Upper lobe of left lung (tissue), 4 donors: ENCODE measurements around the gene MGAT4B.

Source experiments
- POLR2A ChIP-seq, 4 donors: fragments of 450-650 bp; IDR thresholded peaks; one replicate each; pipeline ENCODE4 v1.5.1; 2016 to 2017; ENCODE audit warnings: antibody characterized with exemption in 4 of 4, mild to moderate bottlenecking in 2 of 4
- TF ChIP-seq, protein P1 (sequence below), 6 experiments: fragments of 450-650 bp in 4 of 6; fragments of 200-600 bp in 2 of 6; sonication (generic) in 2 of 6; IDR thresholded peaks; one replicate each; pipeline ENCODE4 v1.5.1; 2016 to 2019; ENCODE audit warnings: antibody characterized with exemption in 6 of 6

DNA sequence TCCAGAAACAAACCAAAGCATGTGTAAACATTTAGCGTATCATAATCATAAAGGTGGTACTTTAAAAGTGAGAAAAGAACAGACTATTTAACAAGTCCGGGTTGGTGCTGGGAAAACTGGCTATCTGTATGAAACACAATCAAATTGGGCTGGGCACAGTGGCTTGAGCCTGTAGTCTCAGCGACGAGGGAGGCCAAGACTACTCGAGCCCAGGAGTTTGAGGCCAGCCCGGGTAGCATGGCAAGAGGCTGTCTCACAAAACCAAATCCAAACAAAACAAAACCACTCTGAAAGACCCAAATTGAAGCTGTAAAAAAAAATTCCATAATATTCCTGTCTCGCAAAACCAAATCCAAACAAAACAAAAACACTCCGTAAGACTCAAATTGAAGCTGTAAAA lies 47.7 kb upstream of the MGAT4B start:
- TF ChIP-seq, protein P1, sequence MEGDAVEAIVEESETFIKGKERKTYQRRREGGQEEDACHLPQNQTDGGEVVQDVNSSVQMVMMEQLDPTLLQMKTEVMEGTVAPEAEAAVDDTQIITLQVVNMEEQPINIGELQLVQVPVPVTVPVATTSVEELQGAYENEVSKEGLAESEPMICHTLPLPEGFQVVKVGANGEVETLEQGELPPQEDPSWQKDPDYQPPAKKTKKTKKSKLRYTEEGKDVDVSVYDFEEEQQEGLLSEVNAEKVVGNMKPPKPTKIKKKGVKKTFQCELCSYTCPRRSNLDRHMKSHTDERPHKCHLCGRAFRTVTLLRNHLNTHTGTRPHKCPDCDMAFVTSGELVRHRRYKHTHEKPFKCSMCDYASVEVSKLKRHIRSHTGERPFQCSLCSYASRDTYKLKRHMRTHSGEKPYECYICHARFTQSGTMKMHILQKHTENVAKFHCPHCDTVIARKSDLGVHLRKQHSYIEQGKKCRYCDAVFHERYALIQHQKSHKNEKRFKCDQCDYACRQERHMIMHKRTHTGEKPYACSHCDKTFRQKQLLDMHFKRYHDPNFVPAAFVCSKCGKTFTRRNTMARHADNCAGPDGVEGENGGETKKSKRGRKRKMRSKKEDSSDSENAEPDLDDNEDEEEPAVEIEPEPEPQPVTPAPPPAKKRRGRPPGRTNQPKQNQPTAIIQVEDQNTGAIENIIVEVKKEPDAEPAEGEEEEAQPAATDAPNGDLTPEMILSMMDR (IDR thresholded peaks at IDR 0.05): no peak
- no peak for TF ChIP-seq POLR2A (IDR thresholded peaks at IDR 0.05)
